ENCODE data around the gene PACS2.

Gene PACS2

DNA sequence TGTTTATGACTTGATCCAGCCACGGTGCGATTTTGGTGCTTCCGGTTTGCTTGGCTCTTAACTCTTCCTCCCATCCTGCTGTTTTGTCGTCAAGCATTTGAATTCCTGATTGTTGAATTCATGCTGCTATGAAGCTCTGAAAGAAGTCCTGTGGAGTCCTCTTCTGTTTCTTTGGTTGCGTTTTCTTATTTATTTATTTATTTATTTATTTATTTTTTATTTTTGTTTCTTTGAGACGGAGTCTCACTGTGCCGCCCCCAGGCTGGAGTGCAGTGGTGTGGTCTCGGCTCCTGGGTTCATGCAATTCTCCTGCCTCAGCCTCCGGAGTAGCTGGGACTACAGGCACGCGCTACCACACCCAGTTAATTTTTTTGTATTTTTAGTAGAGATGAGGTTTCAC, 102.1 kb downstream of the PACS2 start:
- no peak overlapping the region for H3K4me3 ChIP-seq (replicated peaks; ENCODE audit: low read depth, low read length)
- TF ChIP-seq, protein P1, sequence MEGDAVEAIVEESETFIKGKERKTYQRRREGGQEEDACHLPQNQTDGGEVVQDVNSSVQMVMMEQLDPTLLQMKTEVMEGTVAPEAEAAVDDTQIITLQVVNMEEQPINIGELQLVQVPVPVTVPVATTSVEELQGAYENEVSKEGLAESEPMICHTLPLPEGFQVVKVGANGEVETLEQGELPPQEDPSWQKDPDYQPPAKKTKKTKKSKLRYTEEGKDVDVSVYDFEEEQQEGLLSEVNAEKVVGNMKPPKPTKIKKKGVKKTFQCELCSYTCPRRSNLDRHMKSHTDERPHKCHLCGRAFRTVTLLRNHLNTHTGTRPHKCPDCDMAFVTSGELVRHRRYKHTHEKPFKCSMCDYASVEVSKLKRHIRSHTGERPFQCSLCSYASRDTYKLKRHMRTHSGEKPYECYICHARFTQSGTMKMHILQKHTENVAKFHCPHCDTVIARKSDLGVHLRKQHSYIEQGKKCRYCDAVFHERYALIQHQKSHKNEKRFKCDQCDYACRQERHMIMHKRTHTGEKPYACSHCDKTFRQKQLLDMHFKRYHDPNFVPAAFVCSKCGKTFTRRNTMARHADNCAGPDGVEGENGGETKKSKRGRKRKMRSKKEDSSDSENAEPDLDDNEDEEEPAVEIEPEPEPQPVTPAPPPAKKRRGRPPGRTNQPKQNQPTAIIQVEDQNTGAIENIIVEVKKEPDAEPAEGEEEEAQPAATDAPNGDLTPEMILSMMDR (IDR thresholded peaks at IDR 0.05; ENCODE audit: low read depth, low read length, missing control alignments) = no peak

DNA sequence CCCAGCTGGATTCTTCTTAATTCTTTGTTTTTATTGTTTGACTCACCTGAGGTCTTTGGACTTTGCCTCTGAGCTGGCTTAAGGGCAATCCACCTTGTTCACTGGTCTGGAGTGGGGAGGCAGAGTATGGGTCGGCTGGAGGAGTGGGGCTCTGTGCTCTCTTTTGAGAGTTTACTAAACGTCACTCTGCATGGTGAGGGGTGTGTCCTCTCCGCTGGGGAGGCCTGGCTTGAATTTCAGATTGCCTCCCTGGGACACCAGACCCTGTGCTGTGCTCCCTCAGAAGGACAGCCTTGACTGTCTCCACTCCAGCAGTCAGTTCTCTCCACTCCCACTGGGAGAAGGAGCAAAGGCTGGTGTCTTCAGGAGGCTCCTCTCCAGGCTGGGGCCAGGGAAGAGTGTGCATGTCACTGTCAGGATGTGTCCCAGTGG, 103.2 kb downstream of the PACS2 start:
- TF ChIP-seq, protein P1 (IDR thresholded peaks at IDR 0.05; ENCODE audit: low read depth, low read length, missing control alignments) = no peak
- DNase-seq (ENCODE audit: extremely low read depth, low read depth) = no peak
- no peak overlapping the region for H3K4me3 ChIP-seq (replicated peaks; ENCODE audit: low read depth, low read length)

More for the DNA sequence above, 102.1 kb downstream of the PACS2 start:
- no peak for DNase-seq (ENCODE audit: extremely low read depth, low read depth)

DNA sequence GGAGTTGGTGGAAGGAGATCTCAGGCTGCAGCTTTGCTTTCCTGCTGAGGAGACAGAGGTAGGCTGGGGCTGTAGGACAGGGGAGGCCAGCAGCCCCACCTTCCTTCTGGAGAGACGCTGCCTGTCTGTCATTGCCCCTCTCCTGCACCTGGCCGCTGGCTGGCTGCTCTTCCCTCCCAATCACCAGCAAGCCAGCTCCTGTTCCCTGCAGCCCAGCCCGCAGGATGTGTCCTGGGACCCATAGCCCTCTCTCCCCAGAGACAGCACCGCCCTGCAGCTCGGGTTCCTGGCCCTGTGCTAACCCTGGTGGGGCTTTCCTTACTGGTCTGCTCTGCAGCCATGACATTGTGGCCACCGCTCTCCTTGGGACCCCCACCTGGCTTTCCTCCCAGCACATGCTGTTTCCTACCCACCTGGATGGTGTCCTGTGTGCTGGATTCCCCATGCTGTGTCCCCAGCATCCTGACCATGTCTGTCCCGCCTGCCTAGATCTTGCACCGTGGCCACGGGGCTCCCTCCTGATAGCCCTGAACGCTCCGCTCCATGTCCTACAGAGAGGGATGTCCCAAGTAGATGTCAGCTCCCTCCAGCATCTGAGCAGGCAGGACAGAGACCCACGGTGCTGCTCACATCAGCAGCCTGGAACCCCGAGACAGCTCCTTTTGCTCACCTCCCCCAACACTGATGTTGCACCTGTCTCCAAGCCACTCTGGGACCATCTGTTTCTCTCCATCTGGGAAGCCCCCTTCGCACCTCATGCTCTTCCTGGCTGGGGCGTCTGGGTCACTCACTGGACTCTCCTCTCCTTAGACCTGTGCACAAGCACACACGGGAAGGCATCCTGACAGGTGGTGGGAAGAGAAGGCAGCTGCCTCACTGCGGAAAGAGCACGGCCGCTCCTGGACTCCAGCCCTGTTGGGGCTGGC, 104.0 kb downstream of the PACS2 start:
- DNase-seq (ENCODE audit: extremely low read depth, low read depth) = no peak
- H3K4me3 ChIP-seq (replicated peaks; ENCODE audit: low read depth, low read length) = peak overlapping the region; percentile 67
- TF ChIP-seq, protein P1 (IDR thresholded peaks at IDR 0.05; ENCODE audit: low read depth, low read length, missing control alignments) = no peak

DNA sequence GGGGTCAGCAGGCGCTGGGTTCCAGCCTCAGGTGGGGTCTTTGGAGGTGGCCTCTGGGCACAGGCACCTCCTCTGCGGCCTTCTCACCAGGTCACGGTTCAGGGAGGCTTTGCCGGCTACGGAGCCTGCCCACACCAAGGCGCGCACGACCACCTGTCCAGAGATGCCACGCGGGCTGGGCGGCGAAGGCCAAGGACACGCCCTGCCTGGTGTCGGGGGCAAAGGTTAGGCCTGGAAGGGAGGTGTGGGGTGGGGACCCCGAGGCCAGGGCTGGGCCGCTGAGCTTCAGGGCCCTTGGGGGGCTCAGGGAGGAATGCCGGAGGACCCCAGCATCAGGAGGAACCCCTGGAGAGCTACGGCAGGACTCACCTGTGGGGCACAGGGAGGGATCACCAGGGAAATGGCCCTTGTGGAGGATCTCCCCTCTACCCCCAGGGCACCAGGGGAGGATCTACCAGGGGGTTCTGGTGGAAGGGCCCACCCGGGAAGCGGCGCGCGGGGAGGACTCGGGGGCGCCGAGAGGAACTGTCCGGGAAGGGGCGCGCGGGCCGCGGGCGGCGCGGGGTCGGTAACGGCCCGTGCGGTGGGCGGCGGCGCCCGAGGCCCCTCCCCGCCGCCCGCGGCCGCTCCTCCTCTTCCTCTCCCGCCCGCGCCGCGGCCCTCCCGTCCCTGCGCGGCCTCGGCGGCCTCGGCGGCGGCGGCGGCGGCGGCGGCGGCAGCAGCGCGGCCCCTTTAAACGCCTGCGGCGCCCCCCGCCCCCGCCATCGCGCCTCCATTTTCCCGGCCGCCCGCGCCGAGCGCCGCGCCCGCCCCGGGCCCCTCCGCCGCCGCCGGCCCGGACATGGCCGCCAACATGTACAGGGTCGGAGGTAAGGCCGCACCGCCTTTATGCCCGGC, 104.9 kb downstream of the PACS2 start, which contains the start of gene MTA1:
MTA1 (plus strand) TSS at position 633 of the 897 bp plus-strand sequence; CDS start at position 842, 209 bp downstream.
- no peak for DNase-seq (ENCODE audit: extremely low read depth, low read depth)
- H3K4me3 ChIP-seq (replicated peaks; ENCODE audit: low read depth, low read length) = peak within 1 kb of the TSS; percentile 97
- TF ChIP-seq, protein P1 (IDR thresholded peaks at IDR 0.05; ENCODE audit: low read depth, low read length, missing control alignments) = no peak

DNA sequence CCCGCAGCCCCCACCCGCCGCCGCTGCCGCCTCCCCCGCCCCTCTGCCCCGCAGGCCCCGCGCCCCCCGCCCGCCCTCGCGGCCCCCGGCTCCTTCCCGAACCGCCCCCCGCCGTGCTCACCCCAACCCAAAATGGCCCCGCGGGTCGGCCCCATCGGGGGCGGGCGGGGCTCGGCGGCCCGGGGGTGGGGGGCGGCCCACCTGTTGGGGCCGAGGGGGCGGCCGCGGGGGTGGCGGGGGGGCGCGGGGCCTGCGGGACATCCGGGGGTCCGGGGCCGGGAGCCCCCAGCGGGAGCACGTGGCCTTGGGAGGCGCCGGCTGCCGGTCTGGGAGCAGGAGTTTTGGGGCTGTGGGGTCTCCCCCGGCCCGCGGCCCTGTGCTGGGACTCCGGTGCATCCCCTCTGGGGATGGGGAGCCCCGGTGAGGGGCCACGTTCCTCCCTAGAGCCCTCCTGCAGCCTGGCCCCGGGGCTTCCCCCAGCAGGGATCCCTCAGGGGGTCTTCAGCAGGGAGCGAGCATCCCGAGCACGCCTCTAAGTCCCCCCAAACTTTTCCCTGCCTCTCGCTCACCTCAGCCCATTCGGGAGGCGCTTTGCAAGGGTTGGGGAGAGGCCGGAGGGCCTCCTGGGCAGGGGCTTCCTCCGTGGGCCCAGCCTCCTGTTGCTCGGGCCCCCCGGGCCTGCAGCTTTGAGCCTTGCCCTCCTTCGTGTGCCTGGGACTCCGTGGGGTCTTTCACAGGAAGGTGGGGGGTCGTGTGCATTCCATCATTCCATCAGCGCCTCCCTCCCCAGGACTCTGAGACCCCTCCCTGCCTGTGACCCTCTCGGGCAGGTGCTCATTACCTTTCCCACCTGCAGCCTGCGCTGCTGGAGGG, 105.8 kb downstream of the PACS2 start:
- peak overlapping the region; percentile 97 for H3K4me3 ChIP-seq (replicated peaks; ENCODE audit: low read depth, low read length)
- no peak for DNase-seq (ENCODE audit: extremely low read depth, low read depth)
- TF ChIP-seq, protein P1 (IDR thresholded peaks at IDR 0.05; ENCODE audit: low read depth, low read length, missing control alignments) = no peak
